Measurements from ENCODE around the gene FNDC3B.

DNA sequence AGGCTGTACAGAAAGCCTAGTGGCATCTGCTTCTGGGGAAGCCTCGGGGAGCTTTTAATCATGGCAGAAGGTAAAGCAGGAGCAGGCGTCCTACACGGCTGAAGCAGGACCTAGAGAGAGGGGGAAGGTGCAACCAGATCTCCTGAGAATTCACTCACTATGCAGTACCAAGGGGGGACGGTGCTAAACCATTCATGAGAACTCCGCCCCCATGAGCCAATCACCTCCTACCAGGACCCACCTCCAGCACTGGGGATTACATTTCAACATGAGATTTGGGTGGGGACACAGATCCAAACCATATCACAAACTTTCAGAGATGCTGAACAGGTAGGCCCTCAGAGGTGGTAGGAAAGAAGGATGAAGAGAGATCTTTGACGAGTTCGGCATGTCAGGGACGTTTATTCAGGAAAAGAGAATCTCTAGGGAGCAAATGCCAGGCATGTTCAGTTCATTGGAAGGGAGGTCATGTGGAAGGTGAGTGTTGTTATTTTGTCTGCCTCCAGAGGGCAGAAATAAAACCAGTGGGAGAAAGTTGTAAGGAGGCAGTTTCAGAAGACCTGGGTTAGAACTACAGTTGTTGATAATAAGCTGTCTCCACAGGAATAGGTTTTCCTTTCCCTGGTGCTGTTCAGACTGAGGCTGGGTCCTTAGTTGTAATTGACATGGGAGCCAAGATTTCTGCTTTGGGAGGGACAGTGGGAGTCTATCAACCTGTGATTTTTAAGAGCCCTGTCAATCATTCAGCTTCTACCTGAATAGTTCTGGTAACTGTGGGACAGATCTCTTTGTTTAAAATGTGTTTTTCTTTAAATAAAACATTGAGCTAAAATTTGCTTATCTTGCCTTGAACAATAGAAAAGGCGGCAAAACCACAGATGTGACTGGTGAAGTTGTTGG lies 4.3 kb upstream of the FNDC3B start:
- TF ChIP-seq, protein P1, sequence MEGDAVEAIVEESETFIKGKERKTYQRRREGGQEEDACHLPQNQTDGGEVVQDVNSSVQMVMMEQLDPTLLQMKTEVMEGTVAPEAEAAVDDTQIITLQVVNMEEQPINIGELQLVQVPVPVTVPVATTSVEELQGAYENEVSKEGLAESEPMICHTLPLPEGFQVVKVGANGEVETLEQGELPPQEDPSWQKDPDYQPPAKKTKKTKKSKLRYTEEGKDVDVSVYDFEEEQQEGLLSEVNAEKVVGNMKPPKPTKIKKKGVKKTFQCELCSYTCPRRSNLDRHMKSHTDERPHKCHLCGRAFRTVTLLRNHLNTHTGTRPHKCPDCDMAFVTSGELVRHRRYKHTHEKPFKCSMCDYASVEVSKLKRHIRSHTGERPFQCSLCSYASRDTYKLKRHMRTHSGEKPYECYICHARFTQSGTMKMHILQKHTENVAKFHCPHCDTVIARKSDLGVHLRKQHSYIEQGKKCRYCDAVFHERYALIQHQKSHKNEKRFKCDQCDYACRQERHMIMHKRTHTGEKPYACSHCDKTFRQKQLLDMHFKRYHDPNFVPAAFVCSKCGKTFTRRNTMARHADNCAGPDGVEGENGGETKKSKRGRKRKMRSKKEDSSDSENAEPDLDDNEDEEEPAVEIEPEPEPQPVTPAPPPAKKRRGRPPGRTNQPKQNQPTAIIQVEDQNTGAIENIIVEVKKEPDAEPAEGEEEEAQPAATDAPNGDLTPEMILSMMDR (conservative IDR thresholded peaks at IDR 0.05; ENCODE audit: low read depth, low read length), result peak; percentile 56
- TF ChIP-seq EZH2 (IDR thresholded peaks at IDR 0.05; ENCODE audit: low read length, unreplicated experiment), result no peak
- no peak for TF ChIP-seq EZH2phosphoT487 (IDR thresholded peaks at IDR 0.05; ENCODE audit: borderline replicate concordance, low read length)
